ENCODE measurements around the gene PPP6R3.

DNA sequence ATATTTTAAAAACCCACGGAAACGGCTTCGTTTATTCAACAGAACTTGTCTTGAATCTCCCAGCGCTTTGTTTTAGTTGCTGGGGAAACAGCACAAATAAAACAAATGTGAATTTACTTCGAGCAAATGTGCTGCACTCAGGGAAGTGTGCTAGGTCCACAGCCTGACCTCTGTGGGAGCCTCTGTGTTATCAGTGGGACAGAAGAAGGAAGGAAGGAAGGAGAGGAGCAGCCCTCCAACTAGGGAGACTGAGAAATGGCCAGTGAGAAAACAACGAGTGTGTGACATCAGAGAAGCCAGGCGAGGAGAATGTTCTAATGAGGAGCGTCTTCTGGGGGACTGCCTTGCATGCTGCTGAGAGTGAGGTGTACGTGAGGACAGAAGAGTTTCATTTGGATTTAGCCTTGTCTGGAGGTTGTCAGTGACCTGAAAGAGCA is 42.7 kb downstream of the PPP6R3 start:
- TF ChIP-seq, protein P1, sequence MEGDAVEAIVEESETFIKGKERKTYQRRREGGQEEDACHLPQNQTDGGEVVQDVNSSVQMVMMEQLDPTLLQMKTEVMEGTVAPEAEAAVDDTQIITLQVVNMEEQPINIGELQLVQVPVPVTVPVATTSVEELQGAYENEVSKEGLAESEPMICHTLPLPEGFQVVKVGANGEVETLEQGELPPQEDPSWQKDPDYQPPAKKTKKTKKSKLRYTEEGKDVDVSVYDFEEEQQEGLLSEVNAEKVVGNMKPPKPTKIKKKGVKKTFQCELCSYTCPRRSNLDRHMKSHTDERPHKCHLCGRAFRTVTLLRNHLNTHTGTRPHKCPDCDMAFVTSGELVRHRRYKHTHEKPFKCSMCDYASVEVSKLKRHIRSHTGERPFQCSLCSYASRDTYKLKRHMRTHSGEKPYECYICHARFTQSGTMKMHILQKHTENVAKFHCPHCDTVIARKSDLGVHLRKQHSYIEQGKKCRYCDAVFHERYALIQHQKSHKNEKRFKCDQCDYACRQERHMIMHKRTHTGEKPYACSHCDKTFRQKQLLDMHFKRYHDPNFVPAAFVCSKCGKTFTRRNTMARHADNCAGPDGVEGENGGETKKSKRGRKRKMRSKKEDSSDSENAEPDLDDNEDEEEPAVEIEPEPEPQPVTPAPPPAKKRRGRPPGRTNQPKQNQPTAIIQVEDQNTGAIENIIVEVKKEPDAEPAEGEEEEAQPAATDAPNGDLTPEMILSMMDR (IDR thresholded peaks at IDR 0.05), result no peak
- no peak for TF ChIP-seq POLR2A (IDR thresholded peaks at IDR 0.05)

Data from uterus (tissue), 2 donors.